Measurements from ENCODE around the gene RAB9B.

The RAB9B gene

DNA sequence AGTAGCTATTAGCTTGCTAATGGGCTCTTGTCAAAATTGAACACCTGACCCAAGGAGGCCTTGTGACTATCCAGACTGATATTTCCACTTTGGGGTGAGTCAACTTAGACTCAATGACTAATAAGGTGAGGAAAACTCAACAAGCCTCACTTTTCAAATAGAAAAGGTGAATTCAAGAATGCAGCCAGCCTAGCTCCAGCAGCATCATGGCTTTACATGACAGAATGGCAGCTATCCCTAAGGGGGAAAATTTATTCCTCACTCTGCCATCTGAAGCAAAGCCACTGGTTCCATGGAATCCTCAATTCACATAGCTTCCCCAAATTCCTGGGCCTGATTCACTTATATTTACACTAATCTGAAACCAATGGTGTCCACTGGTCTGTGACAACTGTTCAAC, 29.1 kb upstream of the RAB9B start:
- H3K4me3 ChIP-seq (ENCODE audit: low read depth, low read length), result no peak overlapping the region
- in situ Hi-C loops (cut with HindIII; ENCODE audit: low sequenced_read_pairs), result no loop called here
- DNase-seq (ENCODE audit: low read depth, low spot score), result no peak
- TF ChIP-seq, protein P1, sequence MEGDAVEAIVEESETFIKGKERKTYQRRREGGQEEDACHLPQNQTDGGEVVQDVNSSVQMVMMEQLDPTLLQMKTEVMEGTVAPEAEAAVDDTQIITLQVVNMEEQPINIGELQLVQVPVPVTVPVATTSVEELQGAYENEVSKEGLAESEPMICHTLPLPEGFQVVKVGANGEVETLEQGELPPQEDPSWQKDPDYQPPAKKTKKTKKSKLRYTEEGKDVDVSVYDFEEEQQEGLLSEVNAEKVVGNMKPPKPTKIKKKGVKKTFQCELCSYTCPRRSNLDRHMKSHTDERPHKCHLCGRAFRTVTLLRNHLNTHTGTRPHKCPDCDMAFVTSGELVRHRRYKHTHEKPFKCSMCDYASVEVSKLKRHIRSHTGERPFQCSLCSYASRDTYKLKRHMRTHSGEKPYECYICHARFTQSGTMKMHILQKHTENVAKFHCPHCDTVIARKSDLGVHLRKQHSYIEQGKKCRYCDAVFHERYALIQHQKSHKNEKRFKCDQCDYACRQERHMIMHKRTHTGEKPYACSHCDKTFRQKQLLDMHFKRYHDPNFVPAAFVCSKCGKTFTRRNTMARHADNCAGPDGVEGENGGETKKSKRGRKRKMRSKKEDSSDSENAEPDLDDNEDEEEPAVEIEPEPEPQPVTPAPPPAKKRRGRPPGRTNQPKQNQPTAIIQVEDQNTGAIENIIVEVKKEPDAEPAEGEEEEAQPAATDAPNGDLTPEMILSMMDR (IDR thresholded peaks at IDR 0.05; ENCODE audit: low read depth, low read length), result no peak

DNA sequence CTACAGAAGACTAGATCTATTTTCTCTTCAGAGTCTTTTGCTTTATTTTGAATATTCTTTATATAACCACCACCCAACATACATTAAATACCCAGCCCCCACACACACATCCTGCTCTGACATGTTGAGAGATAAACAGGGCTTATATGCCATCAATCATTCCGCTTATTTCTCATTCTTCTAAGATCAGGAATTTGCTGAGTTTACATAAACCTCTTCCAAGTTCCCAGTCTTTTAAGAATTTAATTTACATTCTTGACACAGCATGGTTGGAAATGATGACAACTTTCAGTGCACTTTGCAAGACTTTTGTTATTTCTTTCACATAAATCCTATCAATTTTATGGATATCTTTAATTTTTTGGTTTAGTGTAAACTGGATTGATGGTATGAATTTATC, 17.5 kb upstream of the RAB9B start:
- no peak for DNase-seq (ENCODE audit: low read depth, low spot score)
- TF ChIP-seq, protein P1 (IDR thresholded peaks at IDR 0.05; ENCODE audit: low read depth, low read length), result no peak
- no peak overlapping the region for H3K4me3 ChIP-seq (ENCODE audit: low read depth, low read length)
- in situ Hi-C loops (cut with HindIII; ENCODE audit: low sequenced_read_pairs), result no loop called here

DNA sequence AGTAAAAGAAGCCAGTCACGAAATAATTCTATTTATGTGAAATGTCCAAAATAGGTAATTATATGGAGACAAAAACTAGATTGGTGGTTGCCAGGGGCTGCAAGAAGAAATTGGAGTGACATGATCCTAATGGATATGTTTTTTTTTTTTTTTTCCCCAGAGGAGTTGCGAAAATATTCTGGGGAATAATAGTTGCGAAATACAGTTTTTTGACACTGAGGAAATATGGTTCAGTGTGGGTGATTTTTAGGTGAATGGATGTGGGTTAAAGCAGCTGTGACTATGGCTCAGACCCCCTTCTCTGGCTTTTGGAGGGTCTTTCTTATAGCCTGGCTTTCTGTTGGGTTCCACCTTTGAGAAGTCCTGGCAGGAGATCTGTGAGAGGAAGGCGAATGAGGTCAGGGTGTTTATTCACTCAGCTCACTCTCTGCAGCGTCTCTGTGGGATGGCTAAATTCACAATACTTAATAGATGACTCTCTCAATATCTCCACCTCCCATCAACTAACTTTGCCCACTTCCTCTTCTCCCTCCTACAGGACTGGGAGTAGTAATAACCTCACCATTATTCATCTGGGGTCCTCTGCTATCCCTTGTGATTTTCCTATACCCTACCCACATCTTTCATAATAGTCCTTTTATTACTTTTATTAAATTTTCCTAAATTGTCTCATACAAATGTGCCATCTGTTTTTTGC, 15.3 kb upstream of the RAB9B start:
- peak; percentile 10 for DNase-seq (ENCODE audit: low read depth, low spot score)
- in situ Hi-C loops (cut with HindIII; ENCODE audit: low sequenced_read_pairs), result no loop called here
- no peak overlapping the region for H3K4me3 ChIP-seq (ENCODE audit: low read depth, low read length)
- TF ChIP-seq, protein P1 (IDR thresholded peaks at IDR 0.05; ENCODE audit: low read depth, low read length), result no peak

DNA sequence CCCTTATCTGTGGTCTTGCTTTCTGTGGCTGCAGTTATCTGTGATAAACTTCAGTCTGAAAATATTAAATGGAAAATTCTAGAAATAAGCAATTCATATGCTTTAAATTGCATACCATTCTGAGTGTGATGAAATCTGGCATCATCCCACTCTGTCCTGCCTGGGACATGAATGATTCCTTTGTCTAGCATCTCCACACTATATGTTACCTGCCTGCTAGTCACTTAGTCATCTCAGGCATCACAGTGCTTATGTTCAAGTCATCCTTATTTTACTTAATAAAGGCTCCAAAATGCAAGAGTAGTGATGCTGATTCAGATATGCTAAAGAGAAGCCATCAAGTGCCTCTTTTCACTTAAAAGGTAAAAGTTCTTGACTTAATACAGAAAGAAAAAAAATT, 14.3 kb upstream of the RAB9B start:
- H3K4me3 ChIP-seq (ENCODE audit: low read depth, low read length), result no peak overlapping the region
- DNase-seq (ENCODE audit: low read depth, low spot score), result no peak
- TF ChIP-seq, protein P1 (IDR thresholded peaks at IDR 0.05; ENCODE audit: low read depth, low read length), result no peak
- in situ Hi-C loops (cut with HindIII; ENCODE audit: low sequenced_read_pairs), result no loop called here

DNA sequence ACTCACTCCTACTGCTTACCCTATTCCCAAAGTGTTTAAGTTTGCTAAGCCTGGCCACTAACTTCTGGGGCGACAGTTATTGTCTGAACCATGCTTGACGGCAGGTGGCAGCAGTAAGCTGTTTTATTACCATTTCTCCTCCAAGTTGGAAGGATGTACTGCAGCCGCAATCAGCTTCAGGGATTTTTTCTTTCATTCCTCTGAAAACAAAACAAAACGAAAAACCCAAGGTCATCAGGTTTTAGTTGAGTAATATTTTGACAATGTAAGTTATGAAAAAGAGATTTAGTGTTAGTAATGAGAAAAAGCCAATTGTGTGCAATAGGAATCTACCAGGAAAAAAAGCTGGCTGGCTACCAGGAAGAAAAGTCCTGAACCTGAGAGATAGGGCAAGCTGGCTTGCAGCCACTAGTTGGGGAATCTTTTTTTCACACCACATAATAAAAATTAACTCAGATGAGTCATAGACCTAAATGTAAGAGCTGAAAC, 13.2 kb upstream of the RAB9B start:
- DNase-seq (ENCODE audit: low read depth, low spot score), result peak; percentile 81
- TF ChIP-seq, protein P1 (IDR thresholded peaks at IDR 0.05; ENCODE audit: low read depth, low read length), result peak; percentile 64
- in situ Hi-C loops (cut with HindIII; ENCODE audit: low sequenced_read_pairs), result no loop called here
- H3K4me3 ChIP-seq (ENCODE audit: low read depth, low read length), result no peak overlapping the region

DNA sequence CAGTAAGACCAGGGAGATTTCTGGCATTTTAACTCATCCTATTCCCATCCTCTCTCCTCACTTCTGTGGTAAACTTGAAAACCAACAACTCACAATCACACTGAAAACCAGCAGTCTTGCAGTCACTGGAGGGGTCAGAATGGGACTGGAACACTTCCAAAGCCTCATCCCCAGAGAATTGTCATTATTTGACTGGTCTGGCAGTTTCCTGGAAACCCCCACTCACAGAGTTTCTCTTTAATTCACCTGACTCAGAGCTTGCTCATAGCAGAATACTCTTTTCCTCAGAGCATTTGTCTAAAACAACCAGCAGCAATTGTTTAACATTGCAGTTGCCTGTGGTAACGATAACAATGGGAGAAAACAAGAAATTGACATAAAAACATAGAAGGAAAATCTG, 7.3 kb upstream of the RAB9B start:
- in situ Hi-C loops (cut with HindIII; ENCODE audit: low sequenced_read_pairs), result no loop called here
- H3K4me3 ChIP-seq (ENCODE audit: low read depth, low read length), result no peak overlapping the region
- TF ChIP-seq, protein P1 (IDR thresholded peaks at IDR 0.05; ENCODE audit: low read depth, low read length), result no peak
- no peak for DNase-seq (ENCODE audit: low read depth, low spot score)

Data from astrocyte of the spinal cord (primary cell).